ENCODE data around the gene PI4KA. TPM values are rescaled to one million over a fixed set of nuclear protein-coding genes. Genes with fewer than 3 reads are reported as not detected.

Gene PI4KA
- total RNA-seq = 100 to 1,000 TPM; 208 to 233 (median 215) TPM
- 92.7 TPM for total RNA-seq (2013)

DNA sequence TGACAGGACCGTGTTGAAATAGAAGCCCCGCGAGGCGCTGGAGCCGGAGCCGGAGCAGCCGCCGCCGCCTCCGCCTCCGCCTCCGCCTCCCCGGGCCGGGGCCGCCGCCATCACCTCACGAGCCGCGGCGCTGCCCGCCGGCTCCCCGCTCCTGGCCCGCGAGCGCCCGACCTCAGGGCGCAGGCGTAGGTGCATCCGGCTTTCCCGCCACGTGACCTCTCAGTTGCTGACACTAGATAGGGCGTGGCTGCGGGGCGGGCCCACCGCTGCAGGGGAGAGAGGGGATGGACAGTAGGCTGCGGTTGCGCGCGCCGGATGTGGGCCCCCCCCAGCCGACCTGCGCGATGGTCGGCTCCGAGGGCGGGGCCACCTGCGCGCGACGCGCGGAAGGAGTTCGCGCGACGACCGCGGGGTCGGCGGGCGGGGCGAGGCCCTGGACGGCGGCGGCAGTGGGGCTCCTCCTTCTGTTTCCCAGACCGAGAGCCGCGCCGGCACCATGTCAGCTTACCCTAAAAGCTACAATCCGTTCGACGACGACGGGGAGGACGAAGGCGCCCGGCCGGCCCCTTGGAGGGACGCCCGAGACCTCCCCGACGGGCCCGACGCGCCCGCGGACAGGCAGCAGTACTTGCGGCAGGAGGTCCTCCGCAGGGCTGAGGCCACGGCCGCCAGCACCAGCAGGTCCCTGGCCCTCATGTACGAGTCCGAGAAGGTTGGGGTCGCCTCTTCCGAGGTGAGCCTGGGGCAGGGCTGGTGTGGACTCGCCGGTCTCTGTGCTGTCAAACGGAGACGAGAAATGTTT lies at the start of gene PI4KA, which contains the start of gene SNAP29:
PI4KA (minus strand) TSS at position 197 of the 802 bp plus-strand sequence; CDS start at position 111, 86 bp downstream.
SNAP29 (plus strand) TSS at position 393 of the 802 bp plus-strand sequence; CDS start at position 497, 104 bp downstream.
- under 1% methylated on average over 100 of the region's 100 CpGs for WGBS (ENCODE audit: insufficient coverage)
- ATAC-seq = peak; percentile 89 to 97 (median 91)
- no peaks in the 10 kb centered on the region for H3K9me3 ChIP-seq (ENCODE audit: control insufficient read depth, insufficient read depth, low read length)
- H3K9me3 Mint-ChIP-seq = no peaks in the 10 kb centered on the region
- peaks cover 56 to 73% of the 10 kb centered on the region in 2 donors for H3K4me1 Mint-ChIP-seq
- no peak for TF ChIP-seq CTCF (IDR thresholded peaks at IDR 0.05)
- peak within 1 kb of the TSS; percentile 86 for H3K27ac ChIP-seq (ENCODE audit: low read length)
- H3K27ac Mint-ChIP-seq = peak within 1 kb of the TSS; percentile 89 to 92
- H3K4me1 ChIP-seq (ENCODE audit: control insufficient read depth, insufficient read depth, low read length) = peaks cover 59% of the 10 kb centered on the region
- no peaks in the 10 kb centered on the region for H3K27me3 Mint-ChIP-seq (ENCODE audit: low read depth in 2 of 2)
- peak within 1 kb of the TSS; percentile 94 for H3K4me3 Mint-ChIP-seq
- H3K27me3 ChIP-seq (ENCODE audit: control insufficient read depth, insufficient read depth, low read length) = no peaks in the 10 kb centered on the region
- peaks cover 2% of the 10 kb centered on the region for H3K36me3 ChIP-seq (ENCODE audit: control insufficient read depth, insufficient read depth, low read length)
- no peaks in the 10 kb centered on the region for H3K36me3 Mint-ChIP-seq
- intact Hi-C loops (cut with micrococcal nuclease) = loop anchor here (1.0 kb wide), 1 partner anchor 58 kb away; the partner anchor contains the start of gene CRKL
- peak within 1 kb of the TSS; percentile 97 for H3K4me3 ChIP-seq (ENCODE audit: low read length)
- DNase-seq = peak; percentile 97 to 98

GRCh38 chr22:20906387-20906767 lies 47.8 kb upstream of the PI4KA start:
- no peaks in the 10 kb centered on the region for H3K27me3 Mint-ChIP-seq (ENCODE audit: low read depth in 2 of 2)
- Histone ChIP-seq H3K27ac (ENCODE audit: low read length) (no peak overlapping the region), H3K9me3 (ENCODE audit: control insufficient read depth, insufficient read depth, low read length) (no peaks in the 10 kb centered on the region), H3K36me3 (ENCODE audit: control insufficient read depth, insufficient read depth, low read length) (no peaks in the 10 kb centered on the region), H3K4me3 (ENCODE audit: low read length) (no peak overlapping the region), H3K27me3 (ENCODE audit: control insufficient read depth, insufficient read depth, low read length) (no peaks in the 10 kb centered on the region), H3K4me1 (ENCODE audit: control insufficient read depth, insufficient read depth, low read length) (peaks cover 11% of the 10 kb centered on the region)
- H3K27ac Mint-ChIP-seq = no peak overlapping the region
- H3K9me3 Mint-ChIP-seq = no peaks in the 10 kb centered on the region
- H3K4me1 Mint-ChIP-seq = peaks cover 7 to 9% of the 10 kb centered on the region in 2 donors
- no peaks in the 10 kb centered on the region for H3K36me3 Mint-ChIP-seq
- no peak overlapping the region for H3K4me3 Mint-ChIP-seq
- intact Hi-C loops (cut with micrococcal nuclease) = no loop called here
- DNase-seq = no peak
- ATAC-seq = no peak
- WGBS (ENCODE audit: insufficient coverage) = 80% methylated on average over 1 of the region's 3 CpGs
- no peak for TF ChIP-seq CTCF (IDR thresholded peaks at IDR 0.05)

- Mint-ChIP-seq H3K27ac (no peak overlapping the region), H3K4me1 (peaks cover 7 to 9% of the 10 kb centered on the region in 2 donors), H3K27me3 (ENCODE audit: low read depth in 2 of 2) (no peaks in the 10 kb centered on the region), H3K4me3 (no peak overlapping the region), H3K36me3 (no peaks in the 10 kb centered on the region), H3K9me3 (no peaks in the 10 kb centered on the region)
- Histone ChIP-seq H3K4me3 (ENCODE audit: low read length) (no peak overlapping the region), H3K27me3 (ENCODE audit: control insufficient read depth, insufficient read depth, low read length) (no peaks in the 10 kb centered on the region), H3K9me3 (ENCODE audit: control insufficient read depth, insufficient read depth, low read length) (no peaks in the 10 kb centered on the region), H3K4me1 (ENCODE audit: control insufficient read depth, insufficient read depth, low read length) (peaks cover 11% of the 10 kb centered on the region), H3K36me3 (ENCODE audit: control insufficient read depth, insufficient read depth, low read length) (no peaks in the 10 kb centered on the region), H3K27ac (ENCODE audit: low read length) (no peak overlapping the region)
- ATAC-seq = no peak
- DNase-seq = no peak
- intact Hi-C loops (cut with micrococcal nuclease) = no loop called here
- no peak for TF ChIP-seq CTCF (IDR thresholded peaks at IDR 0.05)
- 77% methylated on average over 3 of the region's 4 CpGs for WGBS (ENCODE audit: insufficient coverage)
Measured at GRCh38 chr22:20905415-20906386, 47.1 kb upstream of the PI4KA start.

All from natural killer cell (primary cell).